Measurements from ENCODE around the gene PTPRM.

PTPRM gene

GRCh38 chr18:7876354-7877104, 309.4 kb downstream of the PTPRM start:
- no peak for DNase-seq

- no peak for DNase-seq
Observed at GRCh38 chr18:7877609-7878008, 310.5 kb downstream of the PTPRM start.

GRCh38 chr18:7878265-7879211, 311.4 kb downstream of the PTPRM start:
- DNase-seq: no peak

GRCh38 chr18:7879717-7880116, 312.6 kb downstream of the PTPRM start:
- DNase-seq: no peak

GRCh38 chr18:7885865-7886264, 318.7 kb downstream of the PTPRM start:
- no peak for DNase-seq

GRCh38 chr18:7886436-7886835, 319.3 kb downstream of the PTPRM start:
- no peak for DNase-seq

- DNase-seq: no peak
Observed at GRCh38 chr18:7889515-7889914, 322.4 kb downstream of the PTPRM start.

GRCh38 chr18:7890075-7890474, 323.0 kb downstream of the PTPRM start:
- no peak for DNase-seq

- no peak for DNase-seq
Observed at GRCh38 chr18:7892556-7892955, 325.4 kb downstream of the PTPRM start.

GRCh38 chr18:7894592-7894991, 327.5 kb downstream of the PTPRM start:
- no peak for DNase-seq

- no peak for DNase-seq
Observed at GRCh38 chr18:7895346-7895745, 328.2 kb downstream of the PTPRM start.

- no peak for DNase-seq
Observed at GRCh38 chr18:7896161-7896560, 329.0 kb downstream of the PTPRM start.

- DNase-seq: no peak
Observed at GRCh38 chr18:7896805-7897518, 329.8 kb downstream of the PTPRM start.

- no peak for DNase-seq
Observed at GRCh38 chr18:7898181-7898580, 331.1 kb downstream of the PTPRM start.

- no peak for DNase-seq
Observed at GRCh38 chr18:7899078-7899477, 332.0 kb downstream of the PTPRM start.

GRCh38 chr18:7900091-7900490, 333.0 kb downstream of the PTPRM start:
- no peak for DNase-seq

- no peak for DNase-seq
Observed at GRCh38 chr18:7901657-7902056, 334.5 kb downstream of the PTPRM start.

GRCh38 chr18:7902399-7902839, 335.3 kb downstream of the PTPRM start:
- DNase-seq: no peak

- no peak for DNase-seq
Observed at GRCh38 chr18:7904529-7904928, 337.4 kb downstream of the PTPRM start.

- no peak for DNase-seq
Observed at GRCh38 chr18:7908681-7909299, 341.7 kb downstream of the PTPRM start.

GRCh38 chr18:7914834-7915670, 347.9 kb downstream of the PTPRM start:
- DNase-seq: no peak

- DNase-seq: no peak
Observed at GRCh38 chr18:7918701-7919100, 351.6 kb downstream of the PTPRM start.
